ENCODE data around the gene NOP14.

DNA sequence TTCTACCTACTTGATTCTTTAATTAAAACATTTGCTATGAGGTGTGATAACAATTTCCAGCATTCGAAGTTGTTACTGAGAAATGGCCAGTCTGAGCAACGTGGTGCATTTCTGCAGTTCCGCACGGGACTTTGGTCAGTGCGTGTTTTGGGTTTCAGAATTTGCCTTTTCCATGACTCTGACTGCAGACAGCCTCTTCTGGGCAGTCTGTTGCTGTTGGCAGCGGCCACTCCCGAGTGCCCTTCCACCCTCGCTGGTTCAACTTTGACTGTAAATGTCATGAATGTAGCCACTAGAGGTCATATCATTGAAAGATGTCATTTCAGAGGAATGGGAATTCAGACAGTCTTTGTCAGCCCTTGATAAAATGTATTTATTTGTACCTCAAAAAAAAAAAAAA, 53.6 kb downstream of the NOP14 start:
- TF ChIP-seq, protein P1, sequence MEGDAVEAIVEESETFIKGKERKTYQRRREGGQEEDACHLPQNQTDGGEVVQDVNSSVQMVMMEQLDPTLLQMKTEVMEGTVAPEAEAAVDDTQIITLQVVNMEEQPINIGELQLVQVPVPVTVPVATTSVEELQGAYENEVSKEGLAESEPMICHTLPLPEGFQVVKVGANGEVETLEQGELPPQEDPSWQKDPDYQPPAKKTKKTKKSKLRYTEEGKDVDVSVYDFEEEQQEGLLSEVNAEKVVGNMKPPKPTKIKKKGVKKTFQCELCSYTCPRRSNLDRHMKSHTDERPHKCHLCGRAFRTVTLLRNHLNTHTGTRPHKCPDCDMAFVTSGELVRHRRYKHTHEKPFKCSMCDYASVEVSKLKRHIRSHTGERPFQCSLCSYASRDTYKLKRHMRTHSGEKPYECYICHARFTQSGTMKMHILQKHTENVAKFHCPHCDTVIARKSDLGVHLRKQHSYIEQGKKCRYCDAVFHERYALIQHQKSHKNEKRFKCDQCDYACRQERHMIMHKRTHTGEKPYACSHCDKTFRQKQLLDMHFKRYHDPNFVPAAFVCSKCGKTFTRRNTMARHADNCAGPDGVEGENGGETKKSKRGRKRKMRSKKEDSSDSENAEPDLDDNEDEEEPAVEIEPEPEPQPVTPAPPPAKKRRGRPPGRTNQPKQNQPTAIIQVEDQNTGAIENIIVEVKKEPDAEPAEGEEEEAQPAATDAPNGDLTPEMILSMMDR (conservative IDR thresholded peaks at IDR 0.05; ENCODE audit: low read length): no peak
- TF ChIP-seq EZH2phosphoT487 (IDR thresholded peaks at IDR 0.05; ENCODE audit: borderline replicate concordance): no peak

Data from Loucy (cell line).